ENCODE results near the gene WNT6. TPM values are rescaled to one million over a fixed set of nuclear protein-coding genes. Genes with fewer than 3 reads are reported as not detected.

WNT6 gene
- total and polyA plus RNA-seq, 2 of the 8 experiments (the other 6 are each of a cell fraction or from before 2014, with no cell fraction given), result not detected

GRCh38 chr2:218852911-218853667 is 6.5 kb upstream of the WNT6 start (continued):
- TF ChIP-seq ATF2 (IDR thresholded peaks at IDR 0.05; ENCODE audit: low read length) (no peak), SRF (IDR thresholded peaks at IDR 0.05; ENCODE audit: low read depth, low read length) (no peak), RXRA (IDR thresholded peaks at IDR 0.05; ENCODE audit: insufficient read depth, low read depth, low read length) (no peak), SP2 (IDR thresholded peaks at IDR 0.05; ENCODE audit: low read length) (no peak), POU5F1 (IDR thresholded peaks at IDR 0.05; ENCODE audit: low read depth, low read length) (no peak), NRF1 (IDR thresholded peaks at IDR 0.05; ENCODE audit: low read depth, low read length) (no peak), RAD21 (IDR thresholded peaks at IDR 0.05 in 1 of 2, conservative IDR thresholded peaks at IDR 0.05 in 1 of 2; ENCODE audit: low read depth in 2 of 2, low read length in 2 of 2) (peak; percentile 93 to 94), GABPA (IDR thresholded peaks at IDR 0.05; ENCODE audit: borderline replicate concordance, insufficient read depth, low read length) (no peak), MAX (IDR thresholded peaks at IDR 0.05) (no peak), EZH2 (IDR thresholded peaks at IDR 0.05; ENCODE audit: low read depth, low read length, severe bottlenecking) (peak; percentile 65), ASH2L (IDR thresholded peaks at IDR 0.05; ENCODE audit: low read length) (no peak), TAF1 (IDR thresholded peaks at IDR 0.05; ENCODE audit: low read depth, low read length) (no peak), SIN3A (conservative IDR thresholded peaks at IDR 0.05 in 1 of 2, IDR thresholded peaks at IDR 0.05 in 1 of 2; ENCODE audit: low read depth in 1 of 2, low read length in 2 of 2) (no peak; a peak in 1 of 4 replicates), E2F6 (IDR thresholded peaks at IDR 0.05) (no peak), TBP (IDR thresholded peaks at IDR 0.05; ENCODE audit: low read depth, low read length) (peak; percentile 79)
